DOHH2 (cell line): Measurements from ENCODE around the gene FREM3.

Source experiments
- CTCF ChIP-seq: fragments of 200-600 bp; sonication (generic); IDR thresholded peaks from one replicate; pipeline ENCODE4 v1.5.1; 2014; ENCODE audit warnings: antibody characterized with exemption, mild to moderate bottlenecking, low read depth, low read length; ENCODE audit not compliant: poor library complexity, severe bottlenecking
- EZH2phosphoT487 ChIP-seq: fragments of 200-600 bp; sonication (generic); IDR thresholded peaks from 2 replicates; pipeline ENCODE4 v1.6.1; 2017; ENCODE audit warnings: borderline replicate concordance, mild to moderate bottlenecking, antibody characterized with exemption, low read length, moderate library complexity, mixed read lengths

GRCh38 chr4:143642611-143643010 is 57.9 kb downstream of the FREM3 start:
- TF ChIP-seq CTCF, result no peak
- TF ChIP-seq EZH2phosphoT487, result no peak
